M059J (cell line): ENCODE measurements around the gene PPP1R10. TPM values are rescaled to one million over a fixed set of nuclear protein-coding genes. Genes with fewer than 3 reads are reported as not detected.

Experiments
- DNase-seq: peaks from one replicate; pipeline ENCODE4 v3.0.0-alpha.2; 2012; ENCODE audit warnings: low read depth
- total RNA-seq: library from RNA; depleted of rRNA; stranded (reverse); fragments of >200 nt; shearing (Covaris generic); gene quantifications from 2 replicates; pipeline ENCODE4 v1.2.3, GENCODE V29; 2014

PPP1R10 gene
- total RNA-seq, 1 experiment from 2014 or later = 28.8 TPM

DNA sequence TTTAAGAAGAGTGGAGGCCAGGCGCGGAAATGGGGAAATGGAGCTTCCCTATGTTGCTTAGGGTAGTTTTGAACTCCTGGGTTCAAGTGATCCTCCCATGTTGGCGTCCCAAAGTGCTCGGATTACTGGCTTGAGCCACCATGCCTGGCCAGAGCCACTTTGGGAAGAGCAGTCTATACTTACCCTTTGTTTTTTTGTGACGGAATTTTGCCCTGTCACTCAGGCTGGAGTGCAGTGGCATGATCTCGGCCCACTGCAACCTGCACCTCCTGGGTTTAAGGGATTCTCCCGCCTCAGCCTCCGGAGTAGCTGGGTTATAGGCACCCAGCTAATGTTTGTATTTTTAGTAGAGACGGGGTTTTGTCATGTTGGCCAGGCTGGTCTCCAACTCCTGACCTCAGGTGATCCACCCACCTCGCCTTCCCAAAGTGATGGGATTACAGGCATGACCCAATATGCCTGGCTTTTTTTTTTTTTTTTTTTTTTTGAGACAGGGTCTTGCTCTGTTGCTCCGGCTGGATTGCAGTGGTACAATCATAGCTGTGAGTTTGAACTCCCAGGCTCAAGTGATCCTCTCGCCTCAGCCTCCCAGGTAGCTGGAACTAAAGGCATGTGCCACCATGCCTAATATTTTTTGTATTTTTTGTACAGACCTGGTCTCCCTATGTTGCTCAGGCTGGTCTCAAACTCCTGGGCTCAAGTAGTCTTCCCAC, 18.0 kb downstream of the PPP1R10 start:
- DNase-seq = no peak

DNA sequence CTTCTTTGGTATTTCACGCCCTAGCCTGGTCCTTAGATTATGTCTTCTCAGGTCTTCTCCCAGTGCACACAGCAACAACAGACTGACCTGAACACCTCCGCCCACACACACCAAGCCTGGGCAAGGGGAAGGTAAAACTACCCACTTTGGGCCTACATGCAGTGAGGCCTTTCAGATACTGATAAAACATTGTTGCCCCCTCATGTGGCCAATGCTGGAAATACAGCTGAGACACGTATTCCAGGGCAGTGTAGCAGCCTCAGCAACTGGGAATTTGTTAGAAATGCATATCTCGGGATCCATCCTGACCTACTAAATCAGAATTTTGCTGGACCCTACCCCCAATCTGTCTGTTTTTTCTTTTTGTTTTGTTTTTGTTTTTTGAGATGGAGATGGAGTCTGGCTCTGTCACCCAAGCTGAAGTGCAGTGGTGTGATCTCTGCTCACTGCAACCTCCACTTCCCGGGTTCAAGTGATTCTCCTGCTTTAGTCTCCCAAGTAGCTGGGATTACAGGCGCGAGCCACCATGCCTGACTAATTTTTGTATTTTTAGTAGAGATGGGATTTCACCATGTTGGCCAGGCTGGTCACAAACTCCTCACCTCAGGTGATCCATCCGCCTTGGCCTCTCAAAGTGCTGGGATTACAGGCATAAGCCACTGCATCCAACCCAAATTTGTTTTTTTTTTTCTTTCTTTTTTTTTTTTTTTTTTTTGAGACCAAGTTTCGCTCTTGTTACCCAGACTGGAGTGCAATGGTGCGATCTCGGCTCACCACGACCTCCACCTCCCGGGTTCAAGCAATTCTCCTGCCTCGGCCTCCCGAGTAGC, 19.5 kb downstream of the PPP1R10 start:
- peak; percentile 85 for DNase-seq

DNA sequence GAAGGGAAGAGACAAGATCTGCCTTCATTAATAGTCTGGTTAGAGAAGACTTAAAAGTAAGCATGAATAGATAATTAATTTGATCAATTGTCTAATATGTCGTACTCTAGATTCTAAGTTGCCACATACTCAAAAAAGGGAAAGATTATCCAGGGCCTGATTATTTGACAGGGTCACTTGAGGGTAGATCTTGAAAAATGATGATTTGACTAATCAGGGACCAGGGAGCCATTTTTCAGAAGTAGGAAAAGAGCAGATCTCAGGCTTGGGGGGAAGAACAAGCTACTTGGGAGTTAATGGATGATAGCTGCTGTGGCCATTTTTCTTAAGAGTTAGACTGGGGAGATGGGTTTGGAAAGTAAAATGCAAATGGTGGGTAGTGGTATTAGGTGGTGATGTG, 24.8 kb downstream of the PPP1R10 start:
- no peak for DNase-seq

DNA sequence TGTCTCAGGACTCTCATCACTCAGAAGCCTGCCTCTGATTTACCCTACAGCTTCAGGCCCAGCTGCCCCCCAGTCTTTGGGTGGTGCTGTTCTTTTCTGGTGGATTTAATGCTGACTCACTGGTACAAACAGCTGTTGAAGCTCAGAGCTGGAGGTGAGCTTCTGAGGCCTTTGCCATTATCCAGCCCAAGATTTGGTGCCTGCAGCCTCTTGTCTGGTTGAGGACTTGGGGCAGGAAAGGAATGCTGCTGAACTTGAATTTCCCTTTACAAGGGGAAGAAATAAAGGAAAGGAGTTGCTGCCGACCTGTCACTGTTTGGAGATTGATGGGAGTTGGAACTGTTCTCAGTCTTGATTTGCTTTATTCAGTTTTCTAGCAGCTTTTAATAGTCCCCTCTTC, 26.0 kb downstream of the PPP1R10 start:
- DNase-seq = peak; percentile 26

DNA sequence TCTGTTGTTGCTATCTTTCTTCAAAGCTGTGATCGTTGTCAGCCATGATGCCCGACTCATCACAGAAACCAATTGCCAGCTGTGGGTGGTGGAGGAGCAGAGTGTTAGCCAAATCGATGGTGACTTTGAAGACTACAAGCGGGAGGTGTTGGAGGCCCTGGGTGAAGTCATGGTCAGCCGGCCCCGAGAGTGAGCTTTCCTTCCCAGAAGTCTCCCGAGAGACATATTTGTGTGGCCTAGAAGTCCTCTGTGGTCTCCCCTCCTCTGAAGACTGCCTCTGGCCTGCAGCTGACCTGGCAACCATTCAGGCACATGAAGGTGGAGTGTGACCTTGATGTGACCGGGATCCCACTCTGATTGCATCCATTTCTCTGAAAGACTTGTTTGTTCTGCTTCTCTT, 26.5 kb downstream of the PPP1R10 start:
- DNase-seq = no peak

DNA sequence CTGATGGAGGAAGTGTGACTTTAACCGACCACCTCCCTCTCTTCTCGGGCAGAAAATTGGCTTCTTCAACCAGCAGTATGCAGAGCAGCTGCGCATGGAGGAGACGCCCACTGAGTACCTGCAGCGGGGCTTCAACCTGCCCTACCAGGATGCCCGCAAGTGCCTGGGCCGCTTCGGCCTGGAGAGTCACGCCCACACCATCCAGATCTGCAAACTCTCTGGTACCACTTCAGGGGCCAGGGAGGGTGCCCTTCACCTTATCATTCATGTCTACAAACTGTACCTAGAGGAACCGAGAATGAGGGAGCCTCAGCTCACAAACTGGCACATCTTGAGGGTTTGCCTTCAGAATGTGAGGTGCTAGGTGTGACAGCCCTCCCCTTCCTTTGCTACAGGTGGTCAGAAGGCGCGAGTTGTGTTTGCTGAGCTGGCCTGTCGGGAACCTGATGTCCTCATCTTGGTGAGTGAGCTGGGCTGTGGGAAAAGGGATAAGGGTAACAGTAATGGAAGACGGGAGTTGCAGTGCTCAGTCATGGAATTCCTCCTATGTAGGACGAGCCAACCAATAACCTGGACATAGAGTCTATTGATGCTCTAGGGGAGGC, 27.2 kb downstream of the PPP1R10 start:
- no peak for DNase-seq

DNA sequence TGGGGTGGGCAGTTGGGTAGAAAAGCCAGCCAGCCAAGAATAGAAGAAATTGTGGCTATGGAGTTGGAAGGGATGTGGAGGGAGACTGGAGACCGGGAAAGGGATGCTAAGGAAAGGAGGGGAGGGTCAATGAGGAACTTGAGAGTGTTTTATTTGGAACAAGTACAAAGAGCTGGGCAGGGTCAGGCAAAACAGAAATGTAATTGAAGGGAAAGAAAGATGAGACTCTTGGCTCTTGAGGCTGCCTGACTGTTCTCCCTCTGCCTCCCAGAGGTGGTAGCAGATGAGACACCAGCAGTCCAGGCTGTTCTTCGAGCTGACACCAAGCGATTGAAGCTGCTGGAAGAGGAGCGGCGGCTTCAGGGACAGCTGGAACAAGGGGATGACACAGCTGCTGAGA, 33.1 kb downstream of the PPP1R10 start:
- no peak for DNase-seq

DNA sequence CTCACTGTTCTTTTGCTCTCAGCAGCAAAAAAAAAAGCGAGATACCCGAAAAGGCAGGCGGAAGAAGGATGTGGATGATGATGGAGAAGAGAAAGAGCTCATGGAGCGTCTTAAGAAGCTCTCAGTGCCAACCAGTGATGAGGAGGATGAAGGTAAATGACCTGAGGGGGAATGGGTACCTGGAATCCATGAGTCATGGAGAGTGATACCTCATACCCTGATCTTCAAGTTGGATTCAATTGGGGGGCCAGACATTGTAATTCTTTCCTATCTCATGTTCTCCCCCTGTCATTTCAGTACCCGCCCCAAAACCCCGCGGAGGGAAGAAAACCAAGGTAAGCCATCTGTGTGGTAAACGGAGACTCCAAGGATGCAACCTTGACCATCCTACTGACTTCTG, 39.0 kb downstream of the PPP1R10 start:
- no peak for DNase-seq

DNA sequence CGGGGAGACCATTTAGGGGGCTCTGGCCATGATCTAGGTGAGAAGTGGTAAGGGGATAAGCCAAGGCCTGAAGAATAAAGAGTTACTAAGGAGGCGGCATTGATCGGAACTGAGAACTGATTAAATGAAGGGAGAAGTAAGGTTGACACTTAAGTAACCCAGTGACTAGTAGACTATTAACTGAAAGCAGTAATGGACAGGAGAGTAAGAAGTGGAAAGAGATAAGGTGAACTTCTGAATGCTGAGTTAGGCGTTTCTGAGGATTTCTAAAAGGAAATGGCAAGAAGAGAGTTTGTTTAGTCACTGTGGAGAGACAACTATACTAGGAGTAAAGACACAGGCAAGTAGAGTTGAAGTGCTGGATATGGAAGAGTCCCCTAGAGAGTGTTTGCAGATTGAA, 43.9 kb downstream of the PPP1R10 start:
- DNase-seq = no peak

DNA sequence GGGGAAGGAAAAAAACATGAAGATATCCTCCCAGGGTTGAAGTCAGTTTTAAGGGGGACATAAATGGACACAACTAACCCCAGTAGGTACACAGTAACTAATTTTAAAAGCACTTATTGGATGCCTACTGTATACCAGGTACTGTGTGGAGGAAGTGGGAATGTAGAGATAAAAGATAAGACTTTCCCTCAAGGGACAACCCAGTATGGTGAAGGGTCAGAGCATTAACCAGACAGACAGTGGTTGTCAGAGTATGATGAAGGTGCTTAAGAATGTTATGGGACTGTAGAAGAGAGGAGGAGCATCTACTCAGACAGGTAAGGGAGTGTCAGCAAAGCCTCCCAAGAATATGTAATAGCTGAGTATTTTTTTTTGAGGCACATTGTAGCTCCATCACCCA, 44.9 kb downstream of the PPP1R10 start:
- DNase-seq = no peak

DNA sequence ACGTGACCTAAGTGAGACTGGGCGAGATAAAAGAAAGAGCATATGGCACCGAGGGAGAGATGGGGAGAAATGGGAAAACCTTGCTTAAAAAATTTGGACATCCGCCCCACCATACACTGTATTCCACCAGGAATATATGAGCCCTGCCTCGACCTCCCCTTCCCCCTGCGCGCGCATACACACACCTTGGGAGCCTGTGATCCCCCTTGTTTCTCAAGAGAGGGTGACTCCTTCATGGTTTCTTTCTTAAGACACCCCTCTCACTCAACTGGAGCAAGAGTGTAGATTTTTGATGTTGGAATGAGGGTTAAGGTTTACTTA, 45.3 kb downstream of the PPP1R10 start:
- no peak for DNase-seq

DNA sequence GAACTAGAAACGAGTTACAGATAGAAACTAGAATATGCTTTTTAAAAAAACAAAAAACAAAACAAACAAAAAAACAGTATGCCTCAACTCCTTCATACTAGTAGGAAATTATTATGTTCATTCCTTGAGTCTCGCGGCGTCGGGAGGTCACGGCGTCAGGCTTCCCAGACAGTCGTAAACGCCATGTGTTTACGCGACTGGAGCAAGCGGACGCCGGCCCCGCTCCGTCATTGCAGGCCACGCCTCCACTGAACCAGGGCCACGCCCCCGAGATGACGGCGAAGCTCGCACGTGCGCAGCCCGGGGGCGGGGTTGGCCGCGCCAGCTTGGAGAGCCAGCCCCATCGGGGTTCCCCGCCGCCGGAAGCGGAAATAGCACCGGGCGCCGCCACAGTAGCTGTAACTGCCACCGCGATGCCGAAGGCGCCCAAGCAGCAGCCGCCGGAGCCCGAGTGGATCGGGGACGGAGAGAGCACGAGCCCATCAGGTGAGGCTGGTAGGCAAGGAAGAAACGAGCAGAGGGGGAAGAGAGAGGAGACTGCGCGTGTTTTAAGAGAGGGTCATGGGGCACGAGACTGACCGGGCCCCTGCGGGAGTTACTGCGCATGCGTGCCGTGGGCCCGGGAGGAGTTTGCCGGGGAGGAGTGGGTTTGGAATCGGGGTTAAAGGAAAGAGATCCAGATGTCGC, 45.8 kb downstream of the PPP1R10 start, which contains the start of gene ABCF1:
Gene ABCF1 (plus strand): TSS at position 368 of the 687 bp plus-strand sequence. CDS start 46 bp downstream, at position 414.
- peak; percentile 97 for DNase-seq

DNA sequence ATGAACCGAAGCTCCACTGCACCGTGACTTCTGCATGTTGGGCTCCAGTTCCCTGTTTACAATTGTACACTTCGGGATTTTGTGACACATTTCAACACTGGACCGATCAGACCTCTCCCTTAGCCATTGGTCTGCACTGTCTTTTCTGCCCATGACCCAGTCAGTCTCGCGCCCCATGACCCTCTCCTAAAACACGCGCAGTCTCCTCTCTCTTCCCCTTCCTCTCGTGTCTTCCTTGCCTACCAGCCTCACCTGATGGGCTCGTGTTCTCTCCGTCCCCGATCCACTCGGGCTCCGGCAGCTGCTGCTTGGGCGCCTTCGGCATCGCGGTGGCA, 46.3 kb downstream of the PPP1R10 start:
- no peak for DNase-seq

DNA sequence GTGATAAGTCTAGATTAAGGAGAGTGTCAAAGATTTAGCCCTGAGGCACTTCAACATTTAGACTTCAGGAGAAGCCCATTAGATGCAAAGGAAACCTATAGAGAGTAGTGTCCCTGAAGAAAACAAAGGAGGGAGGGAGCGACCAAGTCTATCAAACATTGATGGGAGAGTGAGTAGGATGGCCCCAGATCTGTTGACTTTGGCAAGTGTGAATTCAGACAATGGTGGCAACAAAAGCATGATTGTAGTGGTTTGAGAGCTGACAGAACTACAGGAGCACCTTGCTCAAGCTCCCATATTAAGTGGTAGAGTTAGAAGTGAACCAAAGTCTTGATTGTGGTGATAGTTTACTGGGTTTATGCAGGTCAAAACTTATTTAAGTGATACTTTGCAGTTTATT, 46.8 kb downstream of the PPP1R10 start:
- DNase-seq = no peak

DNA sequence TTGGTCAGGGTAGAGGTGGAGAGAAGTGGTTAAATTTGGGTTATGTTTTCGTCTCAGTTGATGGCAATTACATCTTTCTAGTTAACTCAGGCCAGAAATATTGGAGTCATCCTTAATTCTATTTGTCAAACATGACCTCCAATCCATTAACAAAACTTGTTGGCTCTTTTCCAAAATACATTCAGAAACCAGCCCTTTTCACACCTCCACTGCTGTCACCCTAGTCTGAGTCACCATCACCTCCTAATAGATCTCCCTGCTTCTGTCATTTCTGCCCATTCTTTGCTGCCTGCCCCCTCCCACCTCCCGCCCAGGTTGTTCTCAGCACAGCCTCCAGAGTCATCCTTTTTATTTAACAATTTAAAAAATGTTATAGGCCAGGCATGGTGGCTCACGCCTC, 48.8 kb downstream of the PPP1R10 start:
- no peak for DNase-seq

DNA sequence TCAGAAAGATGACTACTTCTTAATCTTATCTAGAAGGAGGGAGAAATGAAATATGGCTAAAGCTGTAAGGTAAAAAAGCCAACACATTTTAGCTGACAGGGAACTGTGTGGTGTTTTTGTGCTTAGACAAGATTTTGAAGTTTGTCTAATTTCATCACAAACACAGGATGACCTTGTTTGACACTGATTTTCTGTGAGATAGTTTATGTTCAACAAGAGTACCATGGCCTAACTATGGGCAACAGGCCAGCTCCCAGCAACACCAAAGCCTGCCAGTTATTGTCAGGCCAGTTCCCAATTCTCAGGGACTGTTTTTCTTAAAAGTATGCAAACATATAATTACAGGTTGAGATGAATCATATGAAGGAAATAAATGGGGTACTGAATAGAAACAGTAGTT, 51.3 kb downstream of the PPP1R10 start:
- peak; percentile 43 for DNase-seq

DNA sequence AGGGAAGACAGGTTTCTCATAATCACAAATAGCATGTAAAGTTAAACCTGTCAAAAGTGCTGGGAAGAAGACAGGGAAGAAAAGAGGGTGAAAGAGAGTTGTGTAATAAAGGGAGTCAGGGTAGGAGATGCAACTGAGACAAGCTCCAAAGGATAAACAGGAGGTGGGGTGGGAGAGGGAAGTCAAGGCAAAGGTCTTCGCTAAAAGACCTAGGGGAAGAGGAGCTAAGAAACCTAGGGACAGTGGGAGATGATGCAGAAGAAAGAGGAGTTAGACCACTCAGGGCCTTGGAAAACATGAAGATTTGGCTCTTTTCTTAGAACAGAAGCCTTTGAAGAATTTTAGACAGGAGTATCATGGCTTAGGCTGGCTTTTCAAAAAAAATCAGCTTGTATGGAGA, 52.9 kb downstream of the PPP1R10 start:
- no peak for DNase-seq

DNA sequence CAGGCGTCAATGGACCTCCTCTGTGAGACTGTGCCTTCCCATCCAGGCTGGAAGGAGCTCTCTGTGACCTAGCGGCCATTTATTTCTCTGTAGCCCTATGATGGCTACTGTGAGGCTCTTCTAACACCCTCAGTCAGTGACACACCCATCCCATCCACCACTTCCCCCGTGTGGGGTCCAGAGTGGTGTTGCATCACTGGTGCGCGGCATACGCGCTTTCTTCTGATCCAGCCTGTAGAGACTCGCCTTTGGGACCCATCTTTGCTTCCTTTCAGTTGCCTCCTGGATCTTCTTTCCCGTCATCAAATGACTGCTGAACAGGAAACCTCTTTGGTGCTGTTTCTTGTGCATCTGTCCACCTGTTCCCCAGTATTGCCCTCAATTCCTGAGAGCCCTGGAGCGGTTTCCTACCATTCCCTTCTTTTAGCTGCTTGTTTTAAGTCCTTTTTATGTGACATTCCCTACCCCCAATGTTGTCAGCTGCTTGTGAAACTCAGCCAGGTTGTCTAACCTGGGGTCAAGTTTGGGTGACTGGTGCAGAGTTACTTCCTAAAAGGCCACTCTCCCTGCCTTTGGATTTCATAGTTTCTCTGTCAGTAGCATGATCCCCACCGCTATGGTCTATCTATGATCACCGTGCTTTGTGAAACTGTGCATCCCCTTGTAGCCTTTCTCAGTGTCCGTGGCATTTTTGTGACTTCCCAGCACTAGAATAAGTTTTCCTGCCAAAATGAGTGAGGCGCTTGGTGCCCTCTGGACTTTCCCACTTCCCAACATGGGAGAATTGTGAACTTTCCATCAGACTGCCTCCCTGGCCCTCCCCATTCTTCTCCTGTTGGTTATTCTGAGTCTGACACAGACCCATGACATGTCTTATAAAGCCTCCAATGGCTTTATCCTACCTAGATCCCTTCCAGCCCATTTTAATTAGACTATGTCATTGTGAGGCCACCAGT, 54.3 kb downstream of the PPP1R10 start:
- no peak for DNase-seq

DNA sequence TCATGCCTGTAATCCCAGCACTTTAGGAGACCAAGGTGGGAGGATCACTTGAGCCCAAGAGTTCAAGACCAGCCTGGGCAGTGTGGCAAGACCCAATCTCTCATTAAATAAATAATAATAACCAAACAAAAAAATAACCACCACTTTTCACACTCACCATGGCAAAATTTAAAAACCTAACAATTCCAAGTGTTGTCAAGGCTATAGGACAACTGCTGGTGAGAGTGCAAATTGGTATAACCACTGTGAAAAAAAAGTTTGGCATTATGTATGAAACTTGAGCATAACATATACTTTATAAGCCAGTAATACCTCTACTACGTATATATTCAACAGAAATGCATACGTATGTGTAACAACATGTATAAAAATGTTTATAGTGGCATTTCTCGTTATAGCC, 56.1 kb downstream of the PPP1R10 start:
- DNase-seq = no peak

DNA sequence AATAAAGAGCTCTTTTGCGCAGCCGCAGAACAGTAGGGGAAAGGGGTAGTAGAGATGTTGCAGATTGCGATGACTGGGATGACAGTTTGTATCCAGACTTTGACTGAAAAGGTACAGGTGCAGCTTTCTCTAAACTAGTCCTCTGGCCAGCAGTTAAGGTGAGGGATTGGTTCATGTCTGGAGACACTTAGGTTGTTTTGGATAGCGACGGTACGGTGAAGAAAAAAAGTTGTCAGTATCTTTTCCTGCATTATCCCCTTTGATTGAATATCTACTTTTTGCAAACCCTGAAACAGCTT, 59.4 kb downstream of the PPP1R10 start:
- DNase-seq = no peak

DNA sequence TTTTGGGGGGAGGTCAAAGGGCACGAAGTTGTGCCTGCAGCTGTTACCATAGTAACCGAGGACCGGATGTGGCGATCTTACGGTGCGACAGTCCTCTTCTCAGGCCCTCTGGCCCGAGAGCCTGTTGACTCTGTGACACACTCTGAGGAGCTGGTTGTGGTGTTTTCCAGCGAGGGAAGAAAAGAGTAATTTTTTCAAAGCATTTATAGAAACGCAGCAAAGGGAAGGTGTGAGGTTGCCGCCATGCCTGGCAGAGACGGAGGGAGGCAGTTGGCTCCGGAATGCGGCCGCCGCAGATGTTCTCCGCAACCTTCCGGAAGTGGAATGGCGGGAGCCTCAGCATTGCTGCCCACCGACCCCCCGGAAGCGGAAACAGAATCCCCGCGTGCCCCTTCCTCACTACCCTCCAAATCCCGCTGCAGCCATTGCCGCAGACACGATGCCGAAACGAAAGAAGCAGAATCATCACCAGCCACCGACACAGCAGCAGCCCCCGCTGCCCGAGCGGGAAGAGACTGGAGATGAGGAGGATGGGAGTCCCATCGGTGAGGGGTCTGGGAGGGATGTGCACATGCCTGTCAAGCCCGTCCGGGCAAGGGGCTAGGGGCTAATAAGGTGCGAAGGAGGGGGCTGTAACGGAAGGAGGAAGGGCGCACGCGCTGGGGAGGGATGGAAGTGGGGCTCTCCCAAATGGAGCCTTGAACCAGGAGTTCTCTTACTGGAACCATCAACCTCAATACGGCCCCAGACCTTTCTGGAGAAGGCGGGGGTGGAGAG, 59.9 kb downstream of the PPP1R10 start, which contains the start of gene PRR3:
Gene PRR3 (plus strand): TSS at position 390 of the 777 bp plus-strand sequence. CDS start 50 bp downstream, at position 440.
- peak; percentile 96 for DNase-seq
